Progenitor cell of endocrine pancreas (in vitro differentiated cells): Measurements from ENCODE around the gene TRPC4. TPM values are rescaled to one million over a fixed set of nuclear protein-coding genes. Genes with fewer than 3 reads are reported as not detected.

ENCODE experiments used
- DNase-seq: peaks from one replicate; pipeline ENCODE4 v3.0.0; 2021; ENCODE audit warnings: low spot score; ENCODE audit not compliant: unreplicated experiment
- H3K27ac Mint-ChIP-seq: 2 replicates; pipeline ENCODE4 v1.8.0; 2021; ENCODE audit warnings: mild to moderate bottlenecking, moderate library complexity, mixed read lengths
- H3K27me3 Mint-ChIP-seq: 2 replicates; pipeline ENCODE4 v1.8.0; 2021; ENCODE audit warnings: mixed read lengths
- H3K36me3 Mint-ChIP-seq: 2 replicates; pipeline ENCODE4 v1.8.0; 2022; ENCODE audit warnings: mixed read lengths; ENCODE audit not compliant: insufficient read depth
- H3K4me1 Mint-ChIP-seq: 2 replicates; pipeline ENCODE4 v1.8.0; 2021; ENCODE audit warnings: low read depth, mixed read lengths
- H3K4me3 Mint-ChIP-seq: 2 replicates; pipeline ENCODE4 v1.8.0; 2021; ENCODE audit warnings: low read depth, mild to moderate bottlenecking, moderate library complexity, mixed read lengths
- H3K9me3 Mint-ChIP-seq: 2 replicates; pipeline ENCODE4 v1.8.0; 2021; ENCODE audit warnings: low read depth, mixed read lengths
- CTCF ChIP-seq: fragments of 200-600 bp; sonication (generic); IDR thresholded peaks from one replicate; pipeline ENCODE4 v1.5.0; 2021; ENCODE audit warnings: antibody characterized with exemption, mild to moderate bottlenecking; ENCODE audit not compliant: unreplicated experiment
- total RNA-seq: library from RNA; stranded (reverse); gene quantifications from 2 replicates; pipeline ENCODE4 v1.2.1, GENCODE V29; 2021

TRPC4 gene
- total RNA-seq, 1 donor from 2014 or later, result 4.2 TPM

- H3K4me1 Mint-ChIP-seq, result peaks cover 23% of the 10 kb centered on the region
- no peaks in the 10 kb centered on the region for H3K27me3 Mint-ChIP-seq
- no peaks in the 10 kb centered on the region for H3K9me3 Mint-ChIP-seq
- TF ChIP-seq CTCF, result no peak
- no peak for DNase-seq
- H3K27ac Mint-ChIP-seq, result no peak overlapping the region
- no peak overlapping the region for H3K4me3 Mint-ChIP-seq
- H3K36me3 Mint-ChIP-seq, result no peaks in the 10 kb centered on the region
These were observed 224.3 kb downstream of the TRPC4 start for GRCh38 chr13:37645181-37645740.

- Mint-ChIP-seq H3K4me1 (peaks cover 12% of the 10 kb centered on the region), H3K27ac (no peak overlapping the region), H3K4me3 (no peak overlapping the region), H3K36me3 (peaks cover 2% of the 10 kb centered on the region), H3K27me3 (no peaks in the 10 kb centered on the region), H3K9me3 (no peaks in the 10 kb centered on the region)
- DNase-seq, result no peak
- TF ChIP-seq CTCF, result no peak
These were observed 228.2 kb downstream of the TRPC4 start for GRCh38 chr13:37641391-37641790.

- TF ChIP-seq CTCF, result peak; percentile 75
- Mint-ChIP-seq H3K4me1 (peaks cover 4% of the 10 kb centered on the region), H3K9me3 (no peaks in the 10 kb centered on the region), H3K27ac (no peak overlapping the region), H3K36me3 (peaks cover 2% of the 10 kb centered on the region), H3K27me3 (no peaks in the 10 kb centered on the region), H3K4me3 (no peak overlapping the region)
- DNase-seq, result no peak
These were observed 229.1 kb downstream of the TRPC4 start for GRCh38 chr13:37640499-37640898.

- no peak for DNase-seq
- no peak overlapping the region for H3K4me3 Mint-ChIP-seq
- peak overlapping the region; percentile 9 for H3K27ac Mint-ChIP-seq
- peaks cover 2% of the 10 kb centered on the region for H3K36me3 Mint-ChIP-seq
- no peaks in the 10 kb centered on the region for H3K27me3 Mint-ChIP-seq
- H3K4me1 Mint-ChIP-seq, result peaks cover 1% of the 10 kb centered on the region
- no peaks in the 10 kb centered on the region for H3K9me3 Mint-ChIP-seq
- no peak for TF ChIP-seq CTCF
These were observed 232.9 kb downstream of the TRPC4 start for GRCh38 chr13:37636701-37637100.

DNA sequence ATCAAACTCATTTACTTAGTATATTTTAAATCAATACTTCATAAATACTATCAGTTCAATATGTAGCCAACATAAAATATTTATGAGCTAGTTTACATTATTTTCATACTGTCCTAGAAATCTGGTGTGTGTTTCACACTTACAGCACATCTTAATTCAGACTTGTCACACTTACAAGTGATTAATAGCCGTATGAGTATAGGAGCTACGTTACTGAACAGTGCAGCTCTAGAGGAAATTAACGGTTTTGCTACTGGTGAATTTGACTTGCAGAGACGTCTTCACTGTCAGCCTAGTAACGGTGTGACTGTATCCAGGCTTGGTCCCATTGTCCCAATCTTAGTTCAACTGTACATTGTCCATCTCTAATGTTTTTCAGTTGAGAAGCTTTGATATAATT is 237.3 kb downstream of the TRPC4 start:
- Mint-ChIP-seq H3K9me3 (no peaks in the 10 kb centered on the region), H3K4me3 (no peak overlapping the region), H3K4me1 (peaks cover 2% of the 10 kb centered on the region), H3K27ac (no peak overlapping the region), H3K27me3 (no peaks in the 10 kb centered on the region), H3K36me3 (peaks cover 2% of the 10 kb centered on the region)
- no peak for DNase-seq
- no peak for TF ChIP-seq CTCF
